ENCODE data around the gene SLC35E3. TPM values are rescaled to one million over a fixed set of nuclear protein-coding genes. Genes with fewer than 3 reads are reported as not detected.

The SLC35E3 gene
- total RNA-seq, 6 experiments from 2014 or later: 10.7 to 17.0 (median 12.0) TPM

DNA sequence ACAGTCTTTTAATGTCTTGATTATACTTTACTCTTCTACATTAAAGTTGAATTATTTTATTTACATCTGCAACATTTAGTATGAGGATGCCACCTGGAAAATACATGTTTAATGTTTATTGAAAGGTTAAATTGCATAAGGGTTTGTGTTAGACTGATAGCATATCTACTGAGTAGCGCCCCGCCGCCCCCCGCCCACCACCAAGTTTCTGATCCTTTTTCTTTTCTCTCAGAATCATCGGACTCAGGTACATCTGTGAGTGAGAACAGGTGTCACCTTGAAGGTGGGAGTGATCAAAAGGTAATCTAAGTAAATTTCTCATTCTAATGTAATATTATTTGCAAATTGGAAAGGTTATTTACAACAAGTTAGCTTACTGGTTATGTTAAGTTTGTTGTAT lies 78.2 kb downstream of the SLC35E3 start:
- no peak for DNase-seq
- Mint-ChIP-seq H3K9me3 (no peaks in the 10 kb centered on the region), H3K27me3 (ENCODE audit: insufficient read depth) (peaks cover 10% of the 10 kb centered on the region), H3K36me3 (ENCODE audit: low read depth) (peaks cover 54% of the 10 kb centered on the region), H3K27ac (peak overlapping the region; percentile 57; the same call in 1 of the 2 replicates), H3K4me1 (ENCODE audit: low read depth) (peaks cover 58% of the 10 kb centered on the region), H3K4me3 (no peak overlapping the region; the same call in 1 of the 2 replicates)
- TF ChIP-seq, protein P1, sequence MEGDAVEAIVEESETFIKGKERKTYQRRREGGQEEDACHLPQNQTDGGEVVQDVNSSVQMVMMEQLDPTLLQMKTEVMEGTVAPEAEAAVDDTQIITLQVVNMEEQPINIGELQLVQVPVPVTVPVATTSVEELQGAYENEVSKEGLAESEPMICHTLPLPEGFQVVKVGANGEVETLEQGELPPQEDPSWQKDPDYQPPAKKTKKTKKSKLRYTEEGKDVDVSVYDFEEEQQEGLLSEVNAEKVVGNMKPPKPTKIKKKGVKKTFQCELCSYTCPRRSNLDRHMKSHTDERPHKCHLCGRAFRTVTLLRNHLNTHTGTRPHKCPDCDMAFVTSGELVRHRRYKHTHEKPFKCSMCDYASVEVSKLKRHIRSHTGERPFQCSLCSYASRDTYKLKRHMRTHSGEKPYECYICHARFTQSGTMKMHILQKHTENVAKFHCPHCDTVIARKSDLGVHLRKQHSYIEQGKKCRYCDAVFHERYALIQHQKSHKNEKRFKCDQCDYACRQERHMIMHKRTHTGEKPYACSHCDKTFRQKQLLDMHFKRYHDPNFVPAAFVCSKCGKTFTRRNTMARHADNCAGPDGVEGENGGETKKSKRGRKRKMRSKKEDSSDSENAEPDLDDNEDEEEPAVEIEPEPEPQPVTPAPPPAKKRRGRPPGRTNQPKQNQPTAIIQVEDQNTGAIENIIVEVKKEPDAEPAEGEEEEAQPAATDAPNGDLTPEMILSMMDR (IDR thresholded peaks at IDR 0.05): no peak

DNA sequence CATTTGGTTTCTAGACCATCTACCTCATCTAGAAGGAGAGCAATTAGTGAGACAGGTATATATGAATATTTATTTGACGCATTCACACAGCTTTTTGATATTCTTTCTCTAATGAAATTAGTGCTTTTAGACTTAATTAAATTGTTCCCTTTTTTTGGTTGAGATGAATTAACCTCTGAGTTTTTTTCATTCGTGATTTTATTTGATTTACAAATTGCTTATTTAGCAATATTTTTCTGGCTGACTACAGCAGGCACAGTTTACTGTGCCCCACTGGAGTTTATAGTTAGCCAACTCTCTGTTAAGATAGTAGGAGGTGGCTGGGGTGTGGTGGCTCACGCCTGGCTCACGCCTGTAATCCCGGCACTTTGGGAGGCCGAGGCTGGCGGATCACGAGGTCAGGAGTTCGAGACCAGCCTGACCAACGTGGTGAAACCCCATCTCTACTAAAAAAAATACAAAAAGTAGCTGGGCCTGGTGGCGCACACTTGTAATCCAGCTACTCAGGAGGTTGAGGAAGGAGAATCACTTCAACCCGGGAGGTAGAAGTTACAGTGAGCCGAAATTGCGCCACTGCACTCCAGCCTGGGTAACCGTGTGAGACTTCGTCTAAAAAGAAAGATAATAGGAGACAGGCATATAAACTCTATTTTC lies 78.7 kb downstream of the SLC35E3 start:
- DNase-seq: no peak
- no peaks in the 10 kb centered on the region for H3K9me3 Mint-ChIP-seq
- H3K27me3 Mint-ChIP-seq (ENCODE audit: insufficient read depth): peaks cover 10% of the 10 kb centered on the region
- no peak overlapping the region for H3K4me3 Mint-ChIP-seq
- H3K4me1 Mint-ChIP-seq (ENCODE audit: low read depth): peaks cover 58% of the 10 kb centered on the region
- peak overlapping the region; percentile 57 for H3K27ac Mint-ChIP-seq
- peaks cover 51% of the 10 kb centered on the region for H3K36me3 Mint-ChIP-seq (ENCODE audit: low read depth)
- TF ChIP-seq, protein P1 (IDR thresholded peaks at IDR 0.05): no peak

DNA sequence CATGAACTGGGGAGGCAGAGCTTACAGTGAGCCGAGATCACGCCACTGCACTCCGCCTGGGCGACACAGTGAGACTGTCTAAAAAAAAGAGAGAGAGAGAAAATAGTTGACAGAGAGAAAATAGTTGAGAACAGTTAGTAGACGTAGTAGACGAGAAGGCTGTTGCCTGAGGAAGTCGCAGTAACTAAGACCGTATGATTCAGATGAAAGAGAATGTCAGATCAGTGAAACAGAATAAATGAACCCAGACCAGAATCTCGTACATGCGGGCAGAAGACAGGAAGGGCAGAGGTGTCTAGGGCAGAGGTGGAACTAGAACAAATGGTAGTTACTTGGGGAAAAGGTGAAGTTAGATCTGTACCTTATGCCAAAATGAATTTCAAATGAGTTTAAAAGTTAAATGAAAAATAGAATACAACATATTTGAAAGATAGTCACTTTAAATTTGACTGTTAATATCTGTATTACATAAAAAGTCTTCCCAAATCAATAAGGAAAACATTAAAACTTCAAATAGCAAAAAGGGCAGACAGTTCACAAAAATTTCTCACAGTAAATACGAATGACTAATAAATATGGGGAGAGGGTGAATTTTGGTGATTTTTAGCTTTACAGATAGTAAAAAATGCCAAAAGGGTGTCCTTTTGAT lies 79.7 kb downstream of the SLC35E3 start:
- peak overlapping the region; percentile 44; the same call in 1 of the 2 replicates for H3K4me3 Mint-ChIP-seq
- TF ChIP-seq, protein P1 (IDR thresholded peaks at IDR 0.05): no peak
- H3K4me1 Mint-ChIP-seq (ENCODE audit: low read depth): peaks cover 58% of the 10 kb centered on the region
- no peak for DNase-seq
- H3K27ac Mint-ChIP-seq: peak overlapping the region; percentile 74
- no peaks in the 10 kb centered on the region for H3K9me3 Mint-ChIP-seq
- peaks cover 10% of the 10 kb centered on the region for H3K27me3 Mint-ChIP-seq (ENCODE audit: insufficient read depth)
- peaks cover 49% of the 10 kb centered on the region for H3K36me3 Mint-ChIP-seq (ENCODE audit: low read depth)

DNA sequence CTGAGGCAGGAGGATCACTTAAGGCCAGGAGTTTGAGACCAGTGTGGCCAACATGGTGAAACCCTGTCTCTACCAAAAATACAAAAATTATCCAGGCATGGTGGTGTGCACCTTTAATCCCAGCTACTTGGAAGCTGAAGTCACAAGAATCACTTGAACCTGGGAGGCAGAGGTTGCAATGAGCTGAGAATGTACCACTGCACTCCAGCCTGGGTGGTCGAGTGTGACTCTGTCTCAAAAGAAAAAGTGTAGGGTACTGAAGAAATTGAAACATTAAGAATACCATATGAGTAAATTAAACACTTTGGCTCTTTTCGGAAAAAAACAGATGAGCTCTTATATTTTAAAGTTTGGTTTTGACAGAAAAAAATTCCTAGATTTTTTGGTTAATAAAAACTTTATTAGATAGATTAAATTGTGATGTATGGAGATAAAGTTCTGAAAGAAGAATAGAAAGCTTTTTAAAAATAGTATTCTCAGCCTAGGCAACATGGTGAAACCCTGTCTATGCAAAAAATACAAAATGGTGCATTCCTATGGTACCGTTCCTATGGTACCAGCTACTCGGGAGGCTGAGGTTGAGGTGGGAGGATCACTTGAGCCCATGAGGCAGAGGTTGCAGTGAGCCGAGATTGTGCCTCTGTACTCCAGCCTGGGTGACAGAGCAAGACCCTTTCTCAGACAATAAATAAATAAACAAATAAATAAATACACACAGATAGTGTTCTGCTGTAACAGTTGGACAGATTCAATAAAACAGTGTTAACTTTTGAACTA lies 82.1 kb downstream of the SLC35E3 start:
- peaks cover 62% of the 10 kb centered on the region for H3K4me1 Mint-ChIP-seq (ENCODE audit: low read depth)
- TF ChIP-seq, protein P1 (IDR thresholded peaks at IDR 0.05): no peak

DNA sequence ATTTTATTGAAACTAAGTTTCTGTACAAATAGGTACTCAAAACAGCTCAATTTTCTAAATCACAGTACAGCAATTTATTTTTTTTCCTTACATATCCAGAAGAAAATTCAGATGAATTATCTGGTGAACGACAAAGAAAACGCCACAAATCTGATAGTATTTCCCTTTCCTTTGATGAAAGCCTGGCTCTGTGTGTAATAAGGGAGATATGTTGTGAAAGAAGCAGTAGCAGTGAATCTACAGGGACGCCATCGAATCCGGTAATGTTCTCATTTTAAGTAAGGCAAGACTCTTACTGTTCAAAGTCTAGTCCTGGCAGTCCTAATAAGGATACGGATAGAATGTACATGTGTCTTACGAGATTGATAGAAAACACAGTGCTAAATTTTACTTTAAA lies 82.7 kb downstream of the SLC35E3 start:
- H3K36me3 Mint-ChIP-seq (ENCODE audit: low read depth): peaks cover 45% of the 10 kb centered on the region
- H3K27me3 Mint-ChIP-seq (ENCODE audit: insufficient read depth): peaks cover 17% of the 10 kb centered on the region
- no peak for DNase-seq
- peak overlapping the region; percentile 74 for H3K27ac Mint-ChIP-seq
- TF ChIP-seq, protein P1 (IDR thresholded peaks at IDR 0.05): no peak
- H3K4me3 Mint-ChIP-seq: no peak overlapping the region; the same call in 1 of the 2 replicates
- H3K9me3 Mint-ChIP-seq: no peaks in the 10 kb centered on the region
- H3K4me1 Mint-ChIP-seq (ENCODE audit: low read depth): peaks cover 56% of the 10 kb centered on the region

More for the DNA sequence above, 82.1 kb downstream of the SLC35E3 start:
- H3K4me3 Mint-ChIP-seq: no peak overlapping the region
- peaks cover 49% of the 10 kb centered on the region for H3K36me3 Mint-ChIP-seq (ENCODE audit: low read depth)
- H3K9me3 Mint-ChIP-seq: no peaks in the 10 kb centered on the region
- DNase-seq: no peak
- H3K27me3 Mint-ChIP-seq (ENCODE audit: insufficient read depth): peaks cover 17% of the 10 kb centered on the region
- H3K27ac Mint-ChIP-seq: peak overlapping the region; percentile 74

Other genes with a start within 250 kb of the SLC35E3 start
- gene RAP1B, start 135.3 kb upstream of the SLC35E3 start, total RNA-seq (2021; fragmentation: NEBNext Ultra II Directional; extraction: Animal tissue kit (Norgen Biotek cat#: 25700)): 100 to 1,000 TPM; 179 to 221 (median 213) TPM
- 10 to 100 TPM; 35.0 to 49.9 (median 48.6) TPM for gene NUP107, start 59.2 kb upstream of the SLC35E3 start, total RNA-seq (2021; fragmentation: NEBNext Ultra II Directional; extraction: Animal tissue kit (Norgen Biotek cat#: 25700))
- gene MDM2, start 62.0 kb downstream of the SLC35E3 start, total RNA-seq (2021; fragmentation: NEBNext Ultra II Directional; extraction: Animal tissue kit (Norgen Biotek cat#: 25700)): 100 to 1,000 TPM; 216 to 270 (median 236) TPM
- 1 to 10 TPM; 1.4 to 3.0 (median 2.3) TPM for gene CPM, start 187.0 kb downstream of the SLC35E3 start, total RNA-seq (2021; fragmentation: NEBNext Ultra II Directional; extraction: Animal tissue kit (Norgen Biotek cat#: 25700))